IMR-90 (cell line): ENCODE results near the gene MYO10. TPM values are rescaled to one million over a fixed set of nuclear protein-coding genes. Genes with fewer than 3 reads are reported as not detected.
A peak's percentile ranks its signal among the peaks of the same experiment; 100 is the strongest.

Source experiments
- ATAC-seq: fragments of 200-7000 bp; cut with Tn5 transposase; 2 replicates; pipeline ENCODE4 v1.9.1; 2020; ENCODE audit warnings: low read depth, mild to moderate bottlenecking, moderate library complexity
- BruUV-seq: library from RNA; stranded (reverse); fragments of 400-500 nt; replicated peaks from 2 replicates; lab custom pipeline; 2021; lab: Mats Ljungman, UMichigan
- CTCF ChIA-PET: fragments of 300-600 bp; formaldehyde crosslinking; extraction: SDS; loops from one replicate; lab custom pipeline; 2021; ENCODE audit warnings: antibody characterized with exemption; lab: Yijun Ruan, JAX
- POLR2A ChIA-PET: fragments of 300-600 bp; sonication (Branson Sonifier 250); formaldehyde crosslinking; loops from one replicate; lab custom pipeline; 2022; ENCODE audit warnings: antibody characterized with exemption; ENCODE audit not compliant: unreplicated experiment; lab: Charles Lee
- DNase-seq: peaks from one replicate; pipeline ENCODE4 v3.0.0; 2013
- H2AFZ ChIP-seq: replicated peaks from 2 replicates; pipeline ENCODE3; 2013; ENCODE audit warnings: low read length, mild to moderate bottlenecking; ENCODE audit not compliant: poor library complexity
- H2AK5ac ChIP-seq: 2 replicates; pipeline ENCODE4 v1.6.1; 2013; ENCODE audit warnings: low read depth, low read length, inconsistent platforms
- H2AK9ac ChIP-seq: replicated peaks from 2 replicates; pipeline ENCODE3; 2013; ENCODE audit warnings: mild to moderate bottlenecking, low read depth, low read length, moderate library complexity; ENCODE audit not compliant: poor library complexity
- H2BK120ac ChIP-seq: 2 replicates; pipeline ENCODE4 v1.6.1; 2013; ENCODE audit warnings: low read depth, low read length, inconsistent platforms
- H2BK15ac ChIP-seq: 3 replicates; pipeline ENCODE4 v1.6.1; 2013; ENCODE audit warnings: low read depth, low read length, inconsistent platforms
- H2BK20ac ChIP-seq: 2 replicates; pipeline ENCODE4 v1.6.1; 2013; ENCODE audit warnings: low read depth, mild to moderate bottlenecking, inconsistent platforms, low read length, moderate library complexity
- H2BK5ac ChIP-seq: 2 replicates; pipeline ENCODE4 v1.6.1; 2013; ENCODE audit warnings: mild to moderate bottlenecking, low read depth, low read length, inconsistent platforms; ENCODE audit not compliant: poor library complexity, severe bottlenecking
- H3K14ac ChIP-seq: replicated peaks from 2 replicates; pipeline ENCODE4 v1.6.1; 2013; ENCODE audit warnings: low read depth, low read length, inconsistent platforms
- H3K18ac ChIP-seq: 2 replicates; pipeline ENCODE4 v1.6.1; 2013; ENCODE audit warnings: low read depth, low read length, control low read depth
- H3K23ac ChIP-seq: 2 replicates; pipeline ENCODE4 v1.6.1; 2013; ENCODE audit warnings: low read depth, low read length, inconsistent platforms
- H3K27ac ChIP-seq: 2 replicates; pipeline ENCODE4 v1.5.1; 2013; ENCODE audit warnings: mild to moderate bottlenecking, control low read depth, low read length; ENCODE audit not compliant: insufficient read depth
- H3K27me3 ChIP-seq: 2 replicates; pipeline ENCODE4 v1.6.1; 2013; ENCODE audit warnings: low read length; ENCODE audit not compliant: control insufficient read depth, insufficient read depth
- H3K36me3 ChIP-seq: 2 replicates; pipeline ENCODE4 v1.6.1; 2013; ENCODE audit warnings: low read length, mixed read lengths; ENCODE audit not compliant: control insufficient read depth, insufficient read depth
- H3K4ac ChIP-seq: 2 replicates; pipeline ENCODE4 v1.6.1; 2013; ENCODE audit warnings: low read depth, low read length, inconsistent platforms
- H3K4me1 ChIP-seq: 2 replicates; pipeline ENCODE4 v1.6.1; 2013; ENCODE audit warnings: low read length, mixed read lengths; ENCODE audit not compliant: control insufficient read depth, insufficient read depth
- H3K4me2 ChIP-seq: 2 replicates; pipeline ENCODE4 v1.6.1; 2013; ENCODE audit warnings: low read depth, mild to moderate bottlenecking, control low read depth, low read length, moderate library complexity
- H3K4me3 ChIP-seq: 2 replicates; pipeline ENCODE4 v1.5.1; 2013; ENCODE audit warnings: low read depth, mild to moderate bottlenecking, control low read depth, low read length, moderate library complexity; ENCODE audit not compliant: insufficient read depth
- H3K56ac ChIP-seq: 2 replicates; pipeline ENCODE4 v1.6.1; 2013; ENCODE audit warnings: low read length, inconsistent platforms; ENCODE audit not compliant: insufficient read depth; ENCODE audit errors: extremely low read depth
- H3K79me1 ChIP-seq, 2 experiments: 2 replicates each; pipeline ENCODE4 v1.6.1; 2013; ENCODE audit warnings: low read length in 2 of 2, inconsistent platforms in 1 of 2, low read depth in 1 of 2
- H3K9ac ChIP-seq: 2 replicates; pipeline ENCODE4 v1.6.1; 2013; ENCODE audit warnings: low read depth, low read length, control low read depth
- H3K9me1 ChIP-seq: 2 replicates; pipeline ENCODE4 v1.6.1; 2013; ENCODE audit warnings: low read length, inconsistent platforms; ENCODE audit not compliant: insufficient read depth
- H3K9me3 ChIP-seq: 2 replicates; pipeline ENCODE4 v1.6.1; 2013; ENCODE audit warnings: low read length; ENCODE audit not compliant: control insufficient read depth, insufficient read depth
- H4K20me1 ChIP-seq: 2 replicates; pipeline ENCODE4 v1.6.1; 2013; ENCODE audit warnings: low read length, inconsistent platforms; ENCODE audit not compliant: insufficient read depth
- H4K5ac ChIP-seq: 2 replicates; pipeline ENCODE4 v1.6.1; 2013; ENCODE audit warnings: mild to moderate bottlenecking, low read depth, low read length, control low read depth
- H4K8ac ChIP-seq, 2 experiments: 2 replicates each; pipeline ENCODE4 v1.6.1; 2013; ENCODE audit warnings: low read depth in 2 of 2, low read length in 2 of 2, control low read depth in 1 of 2, inconsistent platforms in 1 of 2
- H4K91ac ChIP-seq: 2 replicates; pipeline ENCODE4 v1.6.1; 2013; ENCODE audit warnings: low read depth, low read length, inconsistent platforms; ENCODE audit not compliant: insufficient read depth
- BHLHE40 ChIP-seq: fragments of 150-350 bp; IDR thresholded peaks from 2 replicates; pipeline ENCODE4 v1.6.1; 2016; ENCODE audit warnings: mild to moderate bottlenecking, low read depth, low read length
- CEBPB ChIP-seq: IDR thresholded peaks from 2 replicates; pipeline ENCODE4 v1.6.1; 2012; ENCODE audit warnings: low read depth, low read length, improper control_type of control experiment
- CHD1 ChIP-seq: IDR thresholded peaks from 2 replicates; pipeline ENCODE4 v1.6.1; 2012; ENCODE audit warnings: low read depth, low read length, improper control_type of control experiment
- CTCF ChIP-seq: conservative IDR thresholded peaks from 2 replicates; pipeline ENCODE4 v1.5.1; 2012; ENCODE audit warnings: mild to moderate bottlenecking, low read depth, low read length, improper control_type of control experiment
- ELK1 ChIP-seq: fragments of 150-350 bp; IDR thresholded peaks from 2 replicates; pipeline ENCODE4 v1.6.1; 2016; ENCODE audit warnings: low read depth, mild to moderate bottlenecking, low read length, moderate library complexity, borderline replicate concordance
- FOS ChIP-seq: fragments of 150-350 bp; IDR thresholded peaks from 2 replicates; pipeline ENCODE4 v1.6.1; 2016; ENCODE audit warnings: low read depth, low read length
- MAFK ChIP-seq: IDR thresholded peaks from 2 replicates; pipeline ENCODE4 v1.6.1; 2012; ENCODE audit warnings: low read depth, low read length, improper control_type of control experiment
- MAZ ChIP-seq: IDR thresholded peaks from 2 replicates; pipeline ENCODE4 v1.6.1; 2012; ENCODE audit warnings: low read depth, mild to moderate bottlenecking, low read length, improper control_type of control experiment, moderate library complexity, borderline replicate concordance
- NFE2L2 ChIP-seq: fragments of 150-350 bp; IDR thresholded peaks from 2 replicates; pipeline ENCODE4 v1.6.1; 2016; ENCODE audit warnings: low read depth, mild to moderate bottlenecking, low read length
- POLR2A ChIP-seq: IDR thresholded peaks from 2 replicates; pipeline ENCODE4 v1.6.1; 2012; ENCODE audit warnings: mild to moderate bottlenecking, low read depth, low read length
- RCOR1 ChIP-seq: IDR thresholded peaks from 2 replicates; pipeline ENCODE4 v1.6.1; 2012; ENCODE audit warnings: mild to moderate bottlenecking, low read length, improper control_type of control experiment; ENCODE audit not compliant: insufficient replicate concordance
- RFX5 ChIP-seq: IDR thresholded peaks from 2 replicates; pipeline ENCODE4 v1.8.0; 2012; ENCODE audit warnings: low read depth, mild to moderate bottlenecking, low read length, moderate library complexity
- SMC3 ChIP-seq: fragments of 150-350 bp; IDR thresholded peaks from 2 replicates; pipeline ENCODE4 v1.6.1; 2016; ENCODE audit warnings: low read depth, mild to moderate bottlenecking, antibody characterized with exemption, low read length, moderate library complexity
- USF2 ChIP-seq: fragments of 150-350 bp; IDR thresholded peaks from 2 replicates; pipeline ENCODE4 v1.6.1; 2017; ENCODE audit warnings: mild to moderate bottlenecking, antibody characterized with exemption, low read length, low read depth
- WGBS, 2 experiments: methylation state at CpG; one replicate each; pipeline versions ENCODE4 v1.1.5 to v1.1.7; 2013; ENCODE audit warnings: missing lambda C conversion rate in 2 of 2; ENCODE audit not compliant: insufficient read length in 1 of 2; ENCODE audit errors: extremely low coverage in 2 of 2; 5-methylcytosine and 5-hydroxymethylcytosine counted together
- dilution Hi-C: fragments of 300-500 bp; cut with HindIII; formaldehyde crosslinking; loops from one replicate; pipeline ENCODE4 v1.14.3; 2018; ENCODE audit warnings: low sequenced_read_pairs; ENCODE audit not compliant: unreplicated experiment
- in situ Hi-C: fragments of 300-500 bp; cut with MboI; formaldehyde crosslinking; loops from 3 replicates; pipeline ENCODE4 v1.14.3; 2019; ENCODE audit warnings: low sequenced_read_pairs, inconsistent platforms, mixed read lengths
- intact Hi-C: fragments of 100-400 bp; cut with micrococcal nuclease; formaldehyde crosslinking; loops from 2 replicates; pipeline ENCODE4 v1.10.0; 2022
- polyA plus RNA-seq, 3 experiments: library from polyadenylated mRNA; depleted of rRNA; stranded (reverse); fragments of >200 nt; gene quantifications; 2 replicates each; pipeline ENCODE4 v1.2.3, GENCODE V29; 2012; ENCODE audit warnings: low replicate concordance in 1 of 3
- total RNA-seq: library from RNA; depleted of rRNA; stranded (reverse); fragments of >200 nt; gene quantifications from 2 replicates; pipeline ENCODE4 v1.2.3, GENCODE V29; 2012

MYO10 gene
- total and polyA plus RNA-seq, 2 of the 4 experiments (the other 2 are of a cell fraction): 39.9 to 115 TPM

- Histone ChIP-seq H2AK9ac (no peak overlapping the region), H4K20me1 (peaks cover 86% of the 10 kb centered on the region), H3K27ac (no peak overlapping the region), H3K14ac (no peak overlapping the region), H2AK5ac (no peak overlapping the region), H2BK5ac (no peak overlapping the region), H4K8ac (no peak overlapping the region), H3K79me1 (peaks cover 25 to 78% of the 10 kb centered on the region in 2 experiments), H3K27me3 (no peaks in the 10 kb centered on the region), H2BK120ac (no peak overlapping the region), H2BK15ac (no peak overlapping the region), H3K4ac (no peak overlapping the region), H3K4me1 (peaks cover 22% of the 10 kb centered on the region), H3K56ac (no peak overlapping the region), H4K5ac (no peak overlapping the region), H3K9me3 (no peaks in the 10 kb centered on the region), H3K36me3 (peaks cover 54% of the 10 kb centered on the region), H4K91ac (no peak overlapping the region), H3K23ac (no peak overlapping the region), H2AFZ (no peak overlapping the region), H3K4me3 (no peak overlapping the region), H3K4me2 (no peak overlapping the region), H3K9me1 (peaks cover 26% of the 10 kb centered on the region), H3K18ac (no peak overlapping the region), H3K9ac (no peak overlapping the region), H2BK20ac (no peak overlapping the region)
- 80% methylated on average over 6 of the region's 26 CpGs; no CpG with 5 or more reads in 1 of the 2 experiments for WGBS, 2 experiments
- no TSS peak for BruUV-seq
- in situ Hi-C loops: no loop called here
- ChIA-PET POLR2A (no interaction called here), CTCF (interaction anchor here (0.6 kb wide), 1 partner anchor 405 kb away, joined by 3 read pairs; no protein-coding TSS in a partner anchor)
- peak; percentile 46 for ATAC-seq
- intact Hi-C loops: no loop called here
- DNase-seq: peak; percentile 31
- dilution Hi-C loops: loop anchor here (25.0 kb wide), 1 partner anchor 402 kb away; no protein-coding TSS in a partner anchor
- TF ChIP-seq SMC3: no peak
- no peak for TF ChIP-seq CHD1
- TF ChIP-seq MAZ: no peak
- no peak for TF ChIP-seq MAFK
- no peak for TF ChIP-seq USF2
- no peak for TF ChIP-seq POLR2A
- TF ChIP-seq BHLHE40: no peak
- TF ChIP-seq CEBPB: no peak
- TF ChIP-seq RFX5: no peak
- TF ChIP-seq FOS: no peak
- TF ChIP-seq RCOR1: no peak
- no peak for TF ChIP-seq ELK1
- no peak for TF ChIP-seq CTCF
- no peak for TF ChIP-seq NFE2L2
These were observed 151.0 kb downstream of the MYO10 start for GRCh38 chr5:16784843-16785791.
